CD4-positive, alpha-beta T cell treated with Interleukin-6 for 4 hours (primary cell): Measurements from ENCODE around the gene OTOS.

Experiments
- DNase-seq: peaks from one replicate; pipeline ENCODE4 v3.0.0-alpha.2; 2020; ENCODE audit warnings: mixed read lengths

OTOS gene

GRCh38 chr2:240111253-240111652 lies 29.2 kb downstream of the OTOS start:
- DNase-seq, result no peak

GRCh38 chr2:240109386-240109785 lies 31.1 kb downstream of the OTOS start:
- DNase-seq, result no peak

DNA sequence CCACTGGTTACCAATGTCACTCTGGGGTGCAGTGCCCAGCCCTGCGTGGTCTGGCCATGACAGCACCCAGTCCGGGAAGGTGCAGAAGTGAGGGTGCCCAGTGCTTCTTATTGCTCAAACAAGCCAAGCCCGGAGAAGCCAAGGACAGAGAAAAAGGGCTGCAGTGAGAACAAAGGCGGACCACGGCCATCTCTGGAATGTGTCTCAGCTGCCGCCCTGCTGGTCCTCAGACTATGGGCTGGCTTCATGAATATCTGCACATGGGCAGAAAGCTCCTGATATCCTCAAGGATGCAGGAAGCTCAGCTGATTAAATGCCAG lies 33.0 kb downstream of the OTOS start:
- DNase-seq, result no peak

- DNase-seq, result no peak
Measured at GRCh38 chr2:240106765-240107476, 33.5 kb downstream of the OTOS start.

DNA sequence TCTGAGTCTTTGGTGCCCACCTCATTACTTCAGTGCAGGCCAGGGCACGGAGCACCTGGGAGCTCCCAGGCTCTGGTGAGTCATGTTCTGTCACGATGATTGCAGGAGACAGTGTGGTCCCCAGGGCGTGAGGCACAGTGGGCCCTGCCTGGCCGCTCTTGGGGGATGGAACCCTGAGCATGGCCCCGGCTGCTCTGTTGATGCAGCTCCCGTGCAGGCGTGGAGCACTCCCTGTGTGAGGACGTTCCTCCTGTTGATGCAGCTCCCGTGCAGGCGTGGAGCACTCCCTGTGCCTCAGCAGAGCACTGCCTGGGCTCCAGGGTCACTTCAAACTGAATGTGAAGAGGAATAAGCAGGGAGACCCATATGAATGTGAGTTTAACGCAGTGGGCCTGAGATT lies 34.5 kb downstream of the OTOS start:
- DNase-seq, result no peak

DNA sequence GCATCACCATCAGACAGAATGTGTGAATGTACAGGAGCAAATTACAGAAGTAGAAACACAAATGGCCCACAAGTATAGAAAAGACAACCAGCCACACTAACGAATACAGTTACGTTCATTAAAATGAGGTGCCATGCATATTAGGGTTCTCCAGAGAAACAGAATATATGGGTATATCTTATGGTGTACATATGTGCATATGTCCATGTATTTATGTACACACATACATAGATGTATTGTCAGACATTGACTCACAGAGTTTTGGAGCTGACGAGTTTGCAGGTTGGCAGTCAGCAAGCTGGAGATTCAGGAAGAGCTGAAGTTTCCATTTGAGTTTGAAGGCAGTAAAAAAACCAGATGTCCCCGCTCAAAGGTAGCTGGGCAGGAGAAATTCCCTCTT lies 37.3 kb downstream of the OTOS start:
- DNase-seq, result no peak

GRCh38 chr2:240098349-240098748 lies 42.1 kb downstream of the OTOS start:
- no peak for DNase-seq

GRCh38 chr2:240095556-240096523 lies 44.6 kb downstream of the OTOS start:
- DNase-seq, result no peak

GRCh38 chr2:240089306-240089705 lies 51.2 kb downstream of the OTOS start:
- no peak for DNase-seq
